ENCODE results near the gene STK17A.
"Not testable (repeated sequence)": the region's sequence is repeated elsewhere in the genome, so short reads cannot be mapped to it uniquely, and the experiment has no call there.

The STK17A gene

GRCh38 chr7:43626695-43627094, 43.8 kb downstream of the STK17A start:
- no peak overlapping the region for H3K4me3 ChIP-seq (ENCODE audit: low read depth, low read length)
- TF ChIP-seq CTCF (IDR thresholded peaks at IDR 0.05; ENCODE audit: low read depth, low read length), result no peak
- no peak for TF ChIP-seq MYC (IDR thresholded peaks at IDR 0.05; ENCODE audit: low read depth, low read length)
- no peak for TF ChIP-seq POLR2A (IDR thresholded peaks at IDR 0.05; ENCODE audit: extremely low read depth, insufficient read length)
- TF ChIP-seq MAX (IDR thresholded peaks at IDR 0.05; ENCODE audit: low read depth, low read length), result no peak
- no peak for DNase-seq (ENCODE audit: low read depth)

- not testable (repeated sequence) for H3K4me3 ChIP-seq (ENCODE audit: low read depth, low read length); DNase-seq (ENCODE audit: low read depth)
Measured at GRCh38 chr7:43627798-43628197, 44.9 kb downstream of the STK17A start.

GRCh38 chr7:43628431-43628830, 45.5 kb downstream of the STK17A start:
- no peak for TF ChIP-seq POLR2A (IDR thresholded peaks at IDR 0.05; ENCODE audit: extremely low read depth, insufficient read length)
- no peak for DNase-seq (ENCODE audit: low read depth)
- H3K4me3 ChIP-seq (ENCODE audit: low read depth, low read length), result no peak overlapping the region

GRCh38 chr7:43629857-43630256, 46.9 kb downstream of the STK17A start:
- TF ChIP-seq MAX (IDR thresholded peaks at IDR 0.05; ENCODE audit: low read depth, low read length), result no peak
- H3K4me3 ChIP-seq (ENCODE audit: low read depth, low read length), result no peak overlapping the region
- no peak for DNase-seq (ENCODE audit: low read depth)

- DNase-seq (ENCODE audit: low read depth), result peak; percentile 18
- TF ChIP-seq MAX (IDR thresholded peaks at IDR 0.05; ENCODE audit: low read depth, low read length) (no peak), MYC (IDR thresholded peaks at IDR 0.05; ENCODE audit: low read depth, low read length) (no peak)
- H3K4me3 ChIP-seq (ENCODE audit: low read depth, low read length), result no peak overlapping the region
Measured at GRCh38 chr7:43630482-43630881, 47.6 kb downstream of the STK17A start.

- no peak for DNase-seq (ENCODE audit: low read depth)
- TF ChIP-seq POLR2A (IDR thresholded peaks at IDR 0.05; ENCODE audit: extremely low read depth, insufficient read length) (no peak), MAX (IDR thresholded peaks at IDR 0.05; ENCODE audit: low read depth, low read length) (no peak), MYC (IDR thresholded peaks at IDR 0.05; ENCODE audit: low read depth, low read length) (no peak), CTCF (IDR thresholded peaks at IDR 0.05; ENCODE audit: low read depth, low read length) (no peak)
- no peak overlapping the region for H3K4me3 ChIP-seq (ENCODE audit: low read depth, low read length)
Measured at GRCh38 chr7:43631559-43631958, 48.7 kb downstream of the STK17A start.

- no peak for TF ChIP-seq CTCF (IDR thresholded peaks at IDR 0.05; ENCODE audit: low read depth, low read length)
- TF ChIP-seq MYC (IDR thresholded peaks at IDR 0.05; ENCODE audit: low read depth, low read length), result no peak
- no peak for TF ChIP-seq POLR2A (IDR thresholded peaks at IDR 0.05; ENCODE audit: extremely low read depth, insufficient read length)
- TF ChIP-seq MAX (IDR thresholded peaks at IDR 0.05; ENCODE audit: low read depth, low read length), result no peak
- DNase-seq (ENCODE audit: low read depth), result no peak
- no peak overlapping the region for H3K4me3 ChIP-seq (ENCODE audit: low read depth, low read length)
Measured at GRCh38 chr7:43632746-43633145, 49.8 kb downstream of the STK17A start.

GRCh38 chr7:43634384-43634783, 51.5 kb downstream of the STK17A start:
- TF ChIP-seq MYC (IDR thresholded peaks at IDR 0.05; ENCODE audit: low read depth, low read length) (no peak), CTCF (IDR thresholded peaks at IDR 0.05; ENCODE audit: low read depth, low read length) (no peak), MAX (IDR thresholded peaks at IDR 0.05; ENCODE audit: low read depth, low read length) (no peak), POLR2A (IDR thresholded peaks at IDR 0.05; ENCODE audit: extremely low read depth, insufficient read length) (no peak)
- H3K4me3 ChIP-seq (ENCODE audit: low read depth, low read length), result no peak overlapping the region
- DNase-seq (ENCODE audit: low read depth), result no peak

Data from NB4 (cell line).